Panc1 (cell line): Measurements from ENCODE around the gene CASTOR1.

Experiments used
- POLR2AphosphoS5 ChIP-seq: IDR thresholded peaks from 2 replicates; pipeline ENCODE4 v1.6.1; 2012; ENCODE audit warnings: mild to moderate bottlenecking, low read depth, low read length, moderate library complexity
- TF ChIP-seq, protein P1 (sequence below): fragments of 450-650 bp; IDR thresholded peaks from 2 replicates; pipeline ENCODE4 v1.5.1; 2017; ENCODE audit warnings: mild to moderate bottlenecking

DNA sequence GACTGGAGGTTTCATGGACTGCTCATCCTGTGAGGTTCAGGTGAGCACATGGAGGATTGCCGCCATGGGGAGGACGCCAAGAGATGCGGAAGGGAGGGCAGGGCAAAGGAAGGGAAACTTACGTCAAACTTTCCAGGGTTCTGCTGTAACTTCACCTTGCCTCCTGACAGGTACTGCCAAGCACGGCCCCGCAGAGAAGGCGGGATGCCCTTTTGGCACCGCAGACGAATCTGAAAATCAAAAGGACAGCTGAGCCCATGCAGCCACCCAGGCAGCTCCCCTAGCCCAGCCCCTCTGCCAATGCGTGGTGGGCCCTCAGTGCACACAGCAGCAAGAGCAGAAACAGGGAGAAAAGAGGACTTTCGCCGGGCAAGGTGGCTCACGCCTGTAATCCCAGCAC lies 10.0 kb upstream of the CASTOR1 start:
- TF ChIP-seq, protein P1, sequence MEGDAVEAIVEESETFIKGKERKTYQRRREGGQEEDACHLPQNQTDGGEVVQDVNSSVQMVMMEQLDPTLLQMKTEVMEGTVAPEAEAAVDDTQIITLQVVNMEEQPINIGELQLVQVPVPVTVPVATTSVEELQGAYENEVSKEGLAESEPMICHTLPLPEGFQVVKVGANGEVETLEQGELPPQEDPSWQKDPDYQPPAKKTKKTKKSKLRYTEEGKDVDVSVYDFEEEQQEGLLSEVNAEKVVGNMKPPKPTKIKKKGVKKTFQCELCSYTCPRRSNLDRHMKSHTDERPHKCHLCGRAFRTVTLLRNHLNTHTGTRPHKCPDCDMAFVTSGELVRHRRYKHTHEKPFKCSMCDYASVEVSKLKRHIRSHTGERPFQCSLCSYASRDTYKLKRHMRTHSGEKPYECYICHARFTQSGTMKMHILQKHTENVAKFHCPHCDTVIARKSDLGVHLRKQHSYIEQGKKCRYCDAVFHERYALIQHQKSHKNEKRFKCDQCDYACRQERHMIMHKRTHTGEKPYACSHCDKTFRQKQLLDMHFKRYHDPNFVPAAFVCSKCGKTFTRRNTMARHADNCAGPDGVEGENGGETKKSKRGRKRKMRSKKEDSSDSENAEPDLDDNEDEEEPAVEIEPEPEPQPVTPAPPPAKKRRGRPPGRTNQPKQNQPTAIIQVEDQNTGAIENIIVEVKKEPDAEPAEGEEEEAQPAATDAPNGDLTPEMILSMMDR: no peak
- no peak for TF ChIP-seq POLR2AphosphoS5
